ENCODE data around the gene GRAMD2B. TPM values are rescaled to one million over a fixed set of nuclear protein-coding genes. Genes with fewer than 3 reads are reported as not detected.
"Not testable (repeated sequence)": the region's sequence is repeated elsewhere in the genome, so short reads cannot be mapped to it uniquely, and the experiment has no call there.

The GRAMD2B gene
- total RNA-seq, 3 donors from 2014 or later = 44.8 to 83.3 (median 55.6) TPM

- H3K36me3 ChIP-seq (ENCODE audit: low read depth) = no peaks in the 10 kb centered on the region
- ATAC-seq (no peak), DNase-seq (no peak)
- no peak overlapping the region for H3K4me3 ChIP-seq
- TF ChIP-seq, protein P1, sequence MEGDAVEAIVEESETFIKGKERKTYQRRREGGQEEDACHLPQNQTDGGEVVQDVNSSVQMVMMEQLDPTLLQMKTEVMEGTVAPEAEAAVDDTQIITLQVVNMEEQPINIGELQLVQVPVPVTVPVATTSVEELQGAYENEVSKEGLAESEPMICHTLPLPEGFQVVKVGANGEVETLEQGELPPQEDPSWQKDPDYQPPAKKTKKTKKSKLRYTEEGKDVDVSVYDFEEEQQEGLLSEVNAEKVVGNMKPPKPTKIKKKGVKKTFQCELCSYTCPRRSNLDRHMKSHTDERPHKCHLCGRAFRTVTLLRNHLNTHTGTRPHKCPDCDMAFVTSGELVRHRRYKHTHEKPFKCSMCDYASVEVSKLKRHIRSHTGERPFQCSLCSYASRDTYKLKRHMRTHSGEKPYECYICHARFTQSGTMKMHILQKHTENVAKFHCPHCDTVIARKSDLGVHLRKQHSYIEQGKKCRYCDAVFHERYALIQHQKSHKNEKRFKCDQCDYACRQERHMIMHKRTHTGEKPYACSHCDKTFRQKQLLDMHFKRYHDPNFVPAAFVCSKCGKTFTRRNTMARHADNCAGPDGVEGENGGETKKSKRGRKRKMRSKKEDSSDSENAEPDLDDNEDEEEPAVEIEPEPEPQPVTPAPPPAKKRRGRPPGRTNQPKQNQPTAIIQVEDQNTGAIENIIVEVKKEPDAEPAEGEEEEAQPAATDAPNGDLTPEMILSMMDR (IDR thresholded peaks at IDR 0.05) = no peak
- H3K9me3 ChIP-seq = no peaks in the 10 kb centered on the region
- H3K4me1 ChIP-seq (ENCODE audit: low read depth) = no peaks in the 10 kb centered on the region
- intact Hi-C loops (cut with DNase I, micrococcal nuclease) = no loop called here
These were observed 15.1 kb downstream of the GRAMD2B start for GRCh38 chr5:126438267-126438666.

- H3K4me3 ChIP-seq = no peak overlapping the region
These were observed 15.7 kb downstream of the GRAMD2B start for GRCh38 chr5:126438868-126439267.

DNA sequence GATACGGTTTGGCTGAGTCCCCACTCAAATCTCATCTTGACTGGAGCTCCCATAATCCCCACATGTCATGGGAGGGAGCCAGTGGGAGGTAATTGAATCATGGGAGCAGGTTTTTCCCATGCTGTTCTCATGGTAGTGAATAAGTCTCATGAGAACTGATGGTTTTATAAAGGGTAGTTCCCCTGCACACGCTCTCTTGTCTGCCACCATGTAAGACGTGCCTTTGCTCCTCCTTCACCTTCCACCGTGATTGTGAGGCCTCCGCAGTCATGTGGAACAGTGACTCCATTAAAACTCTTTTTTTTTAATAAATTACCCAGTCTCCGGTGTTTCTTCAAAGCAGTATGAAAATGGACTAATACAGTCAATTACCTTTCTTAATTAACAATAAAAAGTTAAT, 16.5 kb downstream of the GRAMD2B start:
- H3K9me3 ChIP-seq; ATAC-seq; H3K4me3 ChIP-seq; H3K4me1 ChIP-seq (ENCODE audit: low read depth); H3K36me3 ChIP-seq (ENCODE audit: low read depth); intact Hi-C loops (cut with DNase I, micrococcal nuclease); DNase-seq: not testable (repeated sequence)

More at GRCh38 chr5:126438868-126439267, 15.7 kb downstream of the GRAMD2B start:
- H3K4me1 ChIP-seq (ENCODE audit: low read depth) = no peaks in the 10 kb centered on the region
- no peak for ATAC-seq
- DNase-seq = no peak
- H3K36me3 ChIP-seq (ENCODE audit: low read depth) = no peaks in the 10 kb centered on the region
- H3K9me3 ChIP-seq = no peaks in the 10 kb centered on the region
- intact Hi-C loops (cut with DNase I, micrococcal nuclease) = no loop called here
- TF ChIP-seq, protein P1 (IDR thresholded peaks at IDR 0.05) = no peak

DNA sequence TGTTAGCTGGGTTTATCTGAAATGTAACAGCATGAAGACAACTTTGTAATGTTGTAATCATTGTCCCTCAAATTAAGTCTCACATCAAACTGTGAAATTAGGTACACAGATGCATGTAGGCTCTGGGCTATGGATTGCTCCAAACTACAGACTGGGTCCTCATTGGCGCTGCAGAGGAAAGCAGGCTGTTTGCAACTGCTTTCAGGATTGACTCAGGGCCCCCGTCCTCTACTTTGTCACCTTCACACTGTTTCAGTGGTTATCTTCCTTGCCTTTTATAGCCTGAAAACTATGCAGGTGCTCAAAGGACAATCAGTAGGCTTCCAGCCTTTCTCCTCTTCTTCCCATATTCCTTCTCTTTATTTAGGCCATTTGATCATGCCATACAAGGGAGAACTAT, 18.0 kb downstream of the GRAMD2B start:
- no peaks in the 10 kb centered on the region for H3K36me3 ChIP-seq (ENCODE audit: low read depth)
- H3K9me3 ChIP-seq = no peaks in the 10 kb centered on the region
- no peak for ATAC-seq
- no peak for DNase-seq
- TF ChIP-seq, protein P1 (IDR thresholded peaks at IDR 0.05) = no peak
- intact Hi-C loops (cut with DNase I, micrococcal nuclease) = no loop called here
- peaks cover 6% of the 10 kb centered on the region for H3K4me1 ChIP-seq (ENCODE audit: low read depth)
- no peak overlapping the region for H3K4me3 ChIP-seq

DNA sequence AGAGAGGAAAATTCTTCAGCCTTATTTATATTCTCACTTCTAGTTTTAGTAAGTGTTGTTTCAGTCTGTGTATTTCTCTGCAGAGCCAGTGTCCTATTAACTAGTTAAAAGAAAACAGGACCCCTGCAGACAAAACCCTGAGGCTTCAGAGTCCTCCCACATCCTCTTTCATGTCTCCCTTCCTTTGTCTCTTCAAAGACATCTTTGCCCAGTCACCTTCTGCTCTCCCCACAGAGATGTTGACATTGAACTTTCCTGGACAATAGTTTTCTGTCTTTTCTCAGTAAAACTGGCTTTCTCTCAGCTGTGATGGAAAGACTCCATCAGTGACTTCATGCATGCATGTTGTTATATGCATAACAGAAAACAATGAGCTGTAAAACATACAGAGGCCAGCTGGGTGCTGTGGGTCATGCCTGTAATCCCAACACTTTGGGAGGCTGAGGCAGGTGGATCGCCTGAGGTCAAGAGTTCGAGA, 20.2 kb downstream of the GRAMD2B start:
- Histone ChIP-seq H3K4me3 (no peak overlapping the region), H3K4me1 (ENCODE audit: low read depth) (peaks cover 14% of the 10 kb centered on the region), H3K36me3 (ENCODE audit: low read depth) (no peaks in the 10 kb centered on the region), H3K9me3 (no peaks in the 10 kb centered on the region)
- ATAC-seq (no peak), DNase-seq (no peak)
- intact Hi-C loops (cut with DNase I, micrococcal nuclease) = no loop called here
- TF ChIP-seq, protein P1 (IDR thresholded peaks at IDR 0.05) = no peak

DNA sequence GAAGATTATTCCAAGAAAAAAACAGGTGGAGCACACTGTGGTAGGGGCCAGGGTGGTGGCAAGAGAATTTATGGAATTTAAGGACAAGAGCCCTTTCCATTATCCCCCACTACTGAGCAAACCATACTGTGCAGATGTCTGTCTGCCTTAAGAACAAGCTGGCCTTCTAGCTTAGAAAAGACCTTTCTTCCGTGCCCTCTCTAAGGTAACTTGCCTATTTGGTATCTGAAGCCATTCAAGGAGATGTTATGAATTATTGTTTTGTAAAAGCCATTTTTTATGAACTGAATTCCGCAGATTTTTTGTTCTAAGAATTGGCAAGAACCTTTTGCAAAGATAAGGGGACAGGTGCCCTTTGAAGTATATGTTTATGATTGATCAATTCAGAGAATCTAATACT, 20.9 kb downstream of the GRAMD2B start:
- no peak for ATAC-seq
- Histone ChIP-seq H3K36me3 (ENCODE audit: low read depth) (no peaks in the 10 kb centered on the region), H3K4me3 (no peak overlapping the region), H3K9me3 (no peaks in the 10 kb centered on the region), H3K4me1 (ENCODE audit: low read depth) (peaks cover 14% of the 10 kb centered on the region)
- TF ChIP-seq, protein P1 (IDR thresholded peaks at IDR 0.05) = no peak
- no peak for DNase-seq
- intact Hi-C loops (cut with DNase I, micrococcal nuclease) = no loop called here

Data from mucosa of descending colon (tissue), 3 donors.